ENCODE data around the gene SERAC1. TPM values are rescaled to one million over a fixed set of nuclear protein-coding genes. Genes with fewer than 3 reads are reported as not detected.

Gene SERAC1
- total RNA-seq, 1 donor from 2014 or later: 11.9 TPM

DNA sequence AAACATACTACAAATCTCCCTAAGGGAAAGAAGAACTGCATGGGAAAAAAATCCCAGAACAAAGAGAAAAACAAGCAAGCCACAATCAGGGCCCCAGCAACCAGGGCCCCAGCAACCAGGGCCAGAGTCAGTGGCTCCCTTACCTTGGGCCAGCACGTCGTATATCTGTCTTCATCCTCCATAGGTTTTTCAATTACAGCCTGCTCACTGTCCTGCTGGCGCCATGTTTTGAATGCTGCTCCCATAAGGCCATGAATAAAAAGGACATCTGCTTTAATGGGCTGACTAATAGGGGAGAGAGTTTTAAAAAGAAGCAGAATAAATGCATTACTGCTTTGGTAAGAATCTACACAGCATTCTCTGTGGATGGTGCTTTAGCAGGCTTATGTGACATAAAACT, 49.2 kb downstream of the SERAC1 start:
- DNase-seq: no peak

DNA sequence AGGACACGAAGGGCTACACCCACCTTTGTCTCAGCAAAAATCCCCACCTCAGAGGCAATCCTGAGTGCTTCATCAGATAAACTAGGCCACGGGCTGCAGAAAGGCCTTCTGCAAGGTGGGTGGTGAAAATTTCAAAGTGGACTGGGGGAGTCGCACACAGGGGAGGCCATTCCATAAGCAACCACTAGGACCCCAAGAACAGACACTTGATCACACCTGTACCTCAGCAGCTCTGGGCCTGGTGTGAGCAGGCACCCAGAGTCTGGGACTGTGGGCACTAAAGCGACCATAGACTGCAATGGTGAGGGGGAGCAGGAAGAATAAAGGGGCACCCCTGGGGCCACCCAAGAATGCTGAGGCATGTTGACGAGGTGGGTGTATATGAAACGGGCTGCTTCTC, 52.6 kb downstream of the SERAC1 start:
- no peak for DNase-seq

DNA sequence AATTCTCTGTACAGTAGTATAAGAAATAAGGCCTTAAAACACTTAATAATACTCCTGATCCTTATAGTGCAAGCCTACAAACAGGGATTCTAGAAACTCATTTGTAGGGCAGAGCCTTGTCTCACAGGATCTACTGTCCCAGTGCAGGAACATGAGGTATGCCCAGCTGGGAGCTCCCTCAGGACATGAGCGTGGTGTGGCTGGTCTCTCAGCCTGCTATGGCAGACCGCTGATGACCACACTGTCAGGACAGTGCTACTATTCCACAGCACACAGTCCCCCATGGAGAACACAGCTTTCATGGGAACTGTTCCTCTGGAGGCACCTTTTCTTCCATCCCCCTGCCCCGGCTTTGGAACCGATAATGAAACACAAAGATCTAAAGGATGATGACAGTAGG, 53.0 kb downstream of the SERAC1 start:
- DNase-seq: no peak

DNA sequence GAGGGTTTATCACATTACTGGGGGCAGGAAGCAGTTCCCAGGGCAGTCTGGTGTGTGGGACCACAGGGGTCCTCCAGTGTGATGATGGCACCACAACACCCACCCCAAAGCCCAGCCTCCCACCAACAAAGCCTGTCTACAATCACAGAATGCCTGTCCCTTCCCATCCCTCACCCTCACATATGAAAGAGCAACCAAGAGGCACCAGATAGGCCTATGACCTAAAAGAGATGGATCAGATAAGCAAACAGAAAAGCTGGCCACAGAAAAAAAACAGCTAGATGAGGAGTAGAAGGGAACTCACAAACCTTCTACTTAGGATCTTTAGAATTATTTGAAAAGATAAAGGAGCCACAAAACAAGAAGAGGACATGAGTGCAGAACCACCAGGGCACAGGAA, 54.3 kb downstream of the SERAC1 start:
- DNase-seq: no peak

DNA sequence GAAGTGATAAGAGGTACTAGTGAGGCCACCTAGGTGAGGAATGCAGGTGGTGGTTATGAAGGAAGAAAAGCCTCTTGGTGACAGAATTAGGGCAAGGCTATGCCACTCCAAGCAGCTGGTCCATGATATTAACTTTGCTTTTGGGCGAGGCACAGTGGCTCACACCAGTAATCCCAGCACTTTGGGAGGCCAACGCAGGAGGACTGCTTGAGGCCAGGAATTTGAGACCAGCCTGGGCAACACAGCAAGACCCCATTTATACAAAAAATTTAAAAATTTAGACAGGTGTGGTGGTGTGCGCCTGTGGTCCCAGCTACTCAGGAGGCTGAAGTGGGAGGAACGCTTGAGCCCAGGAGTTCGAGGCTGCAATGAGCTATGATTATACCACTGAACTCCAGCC, 56.1 kb downstream of the SERAC1 start:
- DNase-seq: no peak

DNA sequence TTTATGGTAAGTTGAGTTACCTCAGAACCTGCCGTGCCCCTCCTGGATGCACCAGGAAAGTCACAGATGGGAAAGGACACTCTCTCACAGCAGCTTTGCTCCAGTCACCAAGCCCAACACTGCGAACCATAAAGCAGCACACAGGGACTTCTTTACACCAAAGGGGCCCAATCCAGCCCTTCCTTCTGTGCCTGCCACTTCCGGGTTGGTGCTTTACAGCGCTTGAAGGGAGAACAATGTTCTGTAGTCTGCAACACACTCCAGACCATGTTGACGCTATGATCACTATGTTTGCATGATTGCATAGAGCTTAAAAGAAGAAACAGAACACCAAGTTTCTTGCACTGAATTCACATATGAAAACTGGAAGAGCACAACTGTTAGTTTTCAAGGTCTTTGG, 57.1 kb downstream of the SERAC1 start:
- DNase-seq: no peak

DNA sequence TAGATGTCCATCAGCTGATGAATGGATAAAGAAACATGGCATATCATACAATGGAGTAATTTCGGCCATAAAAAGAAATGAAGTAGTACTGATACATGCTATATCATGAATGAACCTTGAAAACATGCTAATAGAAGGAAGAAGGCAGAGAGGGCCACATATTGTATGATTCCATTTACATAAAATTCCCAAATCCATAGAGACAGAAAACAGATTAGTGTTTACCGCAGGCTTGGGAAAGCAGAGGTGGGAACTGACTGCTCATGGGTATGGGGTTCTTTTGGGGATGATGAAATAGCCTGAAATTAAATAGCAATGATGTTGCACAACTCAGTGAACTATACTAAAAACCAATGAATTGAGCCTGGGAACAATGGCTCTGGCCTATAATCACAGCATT, 58.3 kb downstream of the SERAC1 start:
- no peak for DNase-seq

DNA sequence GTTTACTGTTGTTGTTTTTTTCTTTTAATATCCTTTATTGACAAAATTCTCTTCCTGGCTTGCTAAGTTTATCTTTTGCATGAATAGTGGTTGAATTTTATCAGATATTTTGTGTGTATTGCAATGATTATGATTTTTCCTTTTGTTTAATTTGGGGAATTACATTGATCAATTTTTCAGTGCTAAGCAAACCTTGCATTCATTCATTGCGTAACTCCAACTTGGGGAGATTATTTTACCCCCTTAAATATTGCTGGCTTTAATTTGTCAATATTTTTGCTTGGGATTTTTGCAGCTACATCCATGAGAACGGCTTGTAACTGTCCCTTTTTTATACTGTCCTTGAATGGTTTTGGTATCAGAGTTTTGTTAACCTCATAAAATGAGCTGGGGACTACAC, 63.4 kb downstream of the SERAC1 start:
- no peak for DNase-seq

DNA sequence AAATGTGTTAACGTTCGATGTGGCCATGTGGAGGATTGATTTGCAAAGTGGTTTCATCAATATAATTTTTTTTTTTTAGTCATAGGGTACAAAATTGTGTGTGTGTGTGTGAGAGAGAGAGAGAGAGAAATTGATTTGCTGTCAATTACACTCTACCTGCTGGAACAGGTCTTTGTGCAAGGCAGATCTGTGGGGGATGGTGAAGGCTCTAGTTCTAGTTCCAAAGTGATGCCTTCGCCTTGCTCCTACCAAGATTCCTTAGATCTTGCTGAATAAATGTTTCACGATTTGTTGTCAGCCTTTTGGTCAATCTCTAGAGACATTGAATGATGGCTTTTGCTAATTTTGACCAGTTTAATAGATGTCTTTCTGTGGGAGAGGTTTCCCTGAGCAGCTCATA, 64.8 kb downstream of the SERAC1 start:
- DNase-seq: no peak

DNA sequence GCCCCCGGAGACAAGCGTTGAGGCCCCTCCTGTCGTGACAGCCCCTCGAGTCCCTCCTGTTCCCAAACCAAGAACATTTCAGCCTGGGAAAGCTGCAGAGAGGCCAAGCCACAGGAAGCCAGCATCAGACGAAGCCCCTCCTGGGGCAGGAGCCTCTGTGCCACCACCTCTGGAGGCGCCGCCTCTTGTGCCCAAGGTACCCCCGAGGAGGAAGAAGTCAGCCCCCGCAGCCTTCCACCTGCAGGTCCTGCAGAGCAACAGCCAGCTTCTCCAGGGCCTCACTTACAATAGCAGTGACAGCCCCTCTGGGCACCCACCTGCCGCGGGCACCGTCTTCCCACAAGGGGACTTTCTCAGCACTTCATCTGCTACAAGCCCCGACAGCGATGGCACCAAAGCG, 72.4 kb downstream of the SERAC1 start:
- DNase-seq: no peak

DNA sequence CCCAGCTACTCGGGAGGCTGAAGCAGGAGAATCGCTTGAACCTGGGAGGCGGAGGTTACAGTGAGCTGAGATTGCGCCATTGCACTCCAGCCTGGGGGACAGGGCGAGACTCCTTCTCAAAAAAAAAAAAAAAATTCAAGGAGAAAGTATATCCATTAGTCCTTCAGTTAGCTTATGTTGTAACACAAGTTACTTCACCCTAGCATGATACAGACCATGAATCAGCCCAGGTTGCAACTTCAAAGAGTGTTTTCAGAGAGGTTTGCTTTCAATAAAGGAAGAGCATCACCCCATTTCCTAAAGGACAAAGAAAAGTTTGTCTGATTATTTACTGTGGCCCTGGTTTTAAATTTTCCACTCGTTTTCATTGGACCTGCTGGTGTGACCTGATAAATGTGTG, 73.0 kb downstream of the SERAC1 start:
- DNase-seq: no peak

DNA sequence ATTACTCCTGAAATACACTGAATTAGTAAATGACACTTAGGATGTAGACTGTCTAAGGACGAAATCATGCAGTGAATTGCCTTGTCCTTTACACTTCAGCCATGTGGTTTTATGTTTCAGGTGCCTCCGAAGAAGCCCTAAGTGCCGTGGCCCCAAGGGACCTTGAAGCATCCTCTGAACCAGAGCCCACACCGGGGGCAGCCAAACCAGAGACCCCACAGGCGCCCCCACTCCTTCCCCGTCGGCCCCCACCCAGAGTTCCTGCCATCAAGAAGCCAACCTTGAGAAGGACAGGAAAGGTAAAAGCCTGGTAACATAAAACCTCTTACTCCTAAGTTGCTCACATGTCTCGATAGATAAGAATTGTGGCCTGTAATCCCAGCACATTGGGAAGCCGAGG, 75.3 kb downstream of the SERAC1 start:
- no peak for DNase-seq

DNA sequence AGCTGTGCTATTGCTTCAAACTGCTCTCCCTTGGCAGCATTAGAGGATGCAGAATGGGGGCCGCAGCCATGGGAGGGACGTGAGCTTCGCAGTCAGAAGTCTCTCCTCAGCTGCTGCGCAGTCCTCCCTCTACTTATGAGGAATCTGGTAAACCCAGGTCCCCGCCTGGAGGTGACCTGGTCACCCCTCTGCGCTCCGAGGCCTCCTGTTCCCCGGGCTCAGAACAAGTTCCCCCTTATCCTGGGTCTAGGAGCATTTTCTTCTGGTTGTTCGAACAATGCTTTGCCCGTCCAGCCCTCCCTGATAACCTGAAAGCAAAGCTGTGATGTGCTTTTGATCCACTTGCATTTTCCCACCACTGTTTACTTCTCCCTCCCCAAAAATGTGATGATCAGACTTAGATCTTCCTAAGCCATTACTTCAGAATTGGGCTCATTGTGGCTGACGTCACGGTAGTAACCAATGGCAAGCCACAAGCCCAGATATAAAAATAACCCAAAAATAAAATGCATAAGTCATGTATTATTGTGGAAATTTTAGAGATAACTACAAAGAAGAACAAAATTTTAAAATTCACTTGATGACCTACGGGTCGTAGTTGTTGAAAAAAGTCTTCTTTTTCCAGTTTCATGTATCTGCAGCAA, 80.7 kb downstream of the SERAC1 start:
- DNase-seq: no peak

DNA sequence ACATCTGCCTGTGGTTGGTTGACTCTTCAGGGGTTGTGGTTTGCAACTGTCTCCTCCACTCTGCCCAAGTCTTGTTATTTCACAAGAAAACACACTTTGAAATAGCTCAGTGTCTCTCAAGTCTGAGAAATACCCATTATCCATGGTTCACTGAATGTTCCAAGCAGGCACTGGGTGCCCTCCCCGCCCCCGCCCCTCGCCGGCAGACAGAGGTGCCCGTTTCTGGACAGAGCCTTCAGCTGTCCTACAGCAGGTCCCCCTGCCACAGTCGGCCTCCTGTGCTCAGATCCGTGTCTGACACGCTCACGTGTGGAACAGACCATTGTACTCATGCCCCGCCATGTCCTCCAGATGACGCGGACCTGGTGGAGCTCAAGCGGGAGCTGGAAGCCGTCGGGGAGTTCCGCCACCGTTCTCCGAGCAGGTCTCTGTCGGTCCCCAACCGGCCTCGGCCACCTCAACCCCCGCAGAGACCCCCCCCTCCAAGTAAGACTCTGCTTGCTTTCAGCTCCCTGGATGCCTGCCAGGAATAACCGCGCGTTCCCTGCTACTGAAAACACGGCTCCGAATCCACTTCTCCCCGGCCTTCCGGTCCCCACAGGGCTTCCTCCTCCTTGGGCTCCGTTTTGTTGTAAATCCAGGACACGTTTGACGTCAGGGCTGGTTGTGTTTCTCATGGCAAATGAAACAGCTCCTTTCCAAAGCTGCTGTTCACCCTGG, 81.4 kb downstream of the SERAC1 start:
- no peak for DNase-seq

DNA sequence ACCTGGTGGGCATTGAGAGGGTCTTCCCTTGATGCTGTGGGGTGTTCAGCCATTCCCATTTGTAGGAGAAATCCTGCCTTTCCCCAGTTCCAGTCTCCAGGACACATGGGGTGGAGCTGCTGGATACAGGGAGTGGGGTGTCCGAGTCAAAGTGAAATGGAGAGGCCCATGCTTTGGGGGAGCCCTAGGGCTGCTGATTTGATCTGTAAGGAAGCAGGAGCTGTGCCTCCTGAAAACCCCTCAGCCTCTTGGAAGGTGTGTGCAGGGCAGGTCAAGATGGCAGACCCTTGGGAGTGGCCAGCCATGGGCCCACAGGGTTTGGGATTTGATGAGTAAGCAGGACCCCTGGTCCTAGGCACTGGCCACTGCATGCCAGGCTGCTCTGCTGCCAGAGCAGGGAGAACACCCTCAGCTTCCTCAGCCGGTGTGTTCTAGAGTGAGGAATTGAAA, 82.0 kb downstream of the SERAC1 start:
- DNase-seq: no peak

DNA sequence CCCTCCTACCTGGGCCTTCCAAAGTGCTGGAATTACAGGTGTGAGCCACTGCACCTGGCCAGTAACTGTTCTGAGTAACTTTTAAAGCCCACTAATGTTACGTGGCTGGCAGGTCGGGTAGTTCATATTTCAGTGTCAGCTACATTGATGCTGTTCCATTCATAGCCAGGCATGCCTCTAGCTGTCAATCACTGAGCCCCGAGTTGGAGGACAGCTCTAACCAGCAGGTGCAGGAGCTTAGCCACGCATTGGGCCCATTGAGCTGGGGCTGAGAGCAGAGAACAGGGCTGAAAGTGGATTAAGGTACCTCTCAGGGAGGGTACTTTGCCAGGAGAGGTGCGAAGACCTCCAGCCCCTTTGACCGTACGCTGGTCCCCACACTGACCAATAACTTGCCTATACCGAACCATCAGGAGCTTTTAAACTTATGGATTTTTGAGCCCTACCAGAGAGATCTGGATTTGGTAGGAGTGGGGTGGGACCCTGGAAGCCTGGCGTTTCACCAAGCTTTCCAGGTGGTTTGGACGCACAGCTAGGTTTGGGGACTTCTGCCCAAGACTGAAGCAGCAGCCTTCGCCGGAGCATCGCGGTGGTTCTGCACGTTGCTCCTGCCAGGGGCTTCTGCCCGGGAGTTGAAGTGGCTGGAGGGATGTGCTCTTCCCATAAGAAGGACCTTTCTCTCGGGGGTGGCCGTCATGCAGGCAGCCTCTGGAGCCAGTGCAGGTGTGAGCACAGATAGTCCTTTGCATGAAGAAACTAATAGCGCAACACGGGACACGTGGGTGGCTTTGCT, 82.6 kb downstream of the SERAC1 start:
- no peak for DNase-seq

DNA sequence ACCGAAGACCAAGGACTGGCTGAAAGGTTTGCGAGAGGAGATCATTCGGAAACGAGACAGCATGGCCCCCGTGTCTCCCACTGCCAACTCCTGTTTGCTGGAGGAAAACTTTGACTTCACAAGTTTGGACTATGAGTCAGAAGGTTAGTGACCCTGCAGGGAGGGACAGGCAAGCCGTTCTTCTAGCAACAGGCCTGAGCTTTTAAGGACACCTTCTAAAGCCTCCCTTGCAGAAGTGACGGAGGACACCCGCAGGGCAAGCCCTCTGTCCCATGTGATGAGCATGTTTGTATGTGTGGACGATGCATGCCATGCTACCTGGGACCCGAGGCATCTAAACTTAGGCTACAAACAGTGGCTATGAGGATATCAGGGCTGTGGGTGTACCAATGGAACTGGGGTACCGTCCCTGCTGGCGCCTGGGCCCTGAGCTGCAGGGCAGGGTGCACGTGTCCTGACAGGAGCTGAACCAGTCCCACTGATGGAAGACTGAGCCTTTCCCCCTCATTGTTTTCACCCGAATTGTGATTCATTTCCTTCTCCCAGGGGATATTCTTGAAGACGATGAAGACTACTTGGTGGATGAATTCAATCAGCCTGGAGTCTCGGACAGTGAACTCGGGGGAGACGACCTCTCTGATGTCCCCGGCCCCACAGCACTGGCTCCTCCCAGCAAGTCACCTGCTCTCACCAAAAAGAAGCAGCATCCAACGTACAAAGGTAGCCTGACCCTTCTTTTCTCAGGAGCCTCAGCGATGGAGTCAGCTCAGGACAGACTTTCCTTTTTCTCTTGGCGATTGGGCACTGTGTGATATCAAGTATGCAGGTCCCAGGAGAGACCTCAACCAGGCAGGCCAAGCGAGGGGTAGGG, 84.4 kb downstream of the SERAC1 start:
- peak; percentile 24 for DNase-seq

DNA sequence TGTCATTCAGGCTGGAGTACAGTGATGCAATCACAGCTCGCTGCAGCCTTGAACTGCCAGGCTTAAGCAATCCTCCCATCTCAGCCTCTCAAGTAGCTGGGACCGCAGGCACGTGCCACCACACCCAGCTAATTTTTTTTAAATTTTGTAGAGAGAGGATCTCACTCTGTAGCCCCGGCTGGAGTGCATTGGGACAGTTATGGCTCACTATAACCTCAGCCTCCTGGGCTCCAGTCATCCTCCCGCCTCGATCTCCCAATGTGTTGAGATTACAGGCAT, 86.5 kb downstream of the SERAC1 start:
- no peak for DNase-seq

DNA sequence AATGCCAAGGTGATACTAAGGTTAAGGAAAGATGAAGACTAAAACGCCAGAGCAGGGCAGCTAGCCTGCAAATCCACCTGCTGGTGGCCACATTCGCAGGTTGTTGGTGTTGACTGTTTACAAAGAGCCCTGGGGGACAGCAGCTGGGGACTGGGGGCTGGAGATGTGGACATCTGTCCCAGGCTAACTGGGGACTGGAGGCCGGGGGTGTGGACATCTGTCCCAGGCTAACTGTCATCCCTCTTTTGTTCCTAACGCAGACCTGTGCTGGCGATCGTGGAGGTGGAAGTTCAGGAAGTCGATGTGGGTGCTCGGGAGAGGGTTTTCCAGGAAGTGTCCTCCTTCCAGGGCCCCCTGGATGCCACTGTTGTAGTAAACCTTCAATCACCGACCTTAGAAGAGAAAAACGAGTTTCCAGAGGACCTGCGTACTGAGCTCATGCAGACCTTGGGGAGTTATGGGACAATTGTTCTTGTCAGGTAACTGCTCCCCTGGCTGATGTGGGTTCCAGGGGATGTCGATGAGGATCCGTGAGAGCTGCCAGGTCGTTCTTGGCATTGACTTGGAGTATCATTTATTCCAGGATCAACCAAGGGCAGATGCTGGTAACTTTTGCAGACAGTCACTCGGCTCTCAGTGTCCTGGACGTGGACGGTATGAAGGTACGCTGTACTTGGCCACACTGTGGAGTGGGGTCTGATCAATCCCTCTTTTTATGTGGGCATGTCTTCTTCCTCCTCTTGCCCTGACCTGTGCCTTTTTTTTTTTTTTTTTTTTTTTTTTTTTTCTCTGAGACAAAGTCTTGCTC, 87.0 kb downstream of the SERAC1 start:
- no peak for DNase-seq

DNA sequence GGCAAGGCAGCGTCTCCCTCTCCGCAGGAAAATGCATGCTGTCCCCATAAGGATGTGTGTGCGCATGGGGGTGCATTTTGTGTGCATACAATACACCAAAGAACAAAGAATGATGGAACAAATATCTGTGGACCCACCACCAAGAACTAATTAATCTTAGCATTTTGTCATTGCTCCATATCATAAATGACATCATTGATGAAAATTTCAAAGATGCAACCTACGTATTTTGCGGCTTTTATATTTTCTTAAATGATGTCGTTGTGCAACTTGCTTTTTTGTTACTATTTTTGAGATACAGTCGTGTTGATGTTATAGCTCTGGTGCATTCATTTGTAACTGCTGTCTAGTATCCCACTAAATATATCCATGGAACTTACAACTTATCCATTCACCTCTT, 89.7 kb downstream of the SERAC1 start:
- no peak for DNase-seq

DNA sequence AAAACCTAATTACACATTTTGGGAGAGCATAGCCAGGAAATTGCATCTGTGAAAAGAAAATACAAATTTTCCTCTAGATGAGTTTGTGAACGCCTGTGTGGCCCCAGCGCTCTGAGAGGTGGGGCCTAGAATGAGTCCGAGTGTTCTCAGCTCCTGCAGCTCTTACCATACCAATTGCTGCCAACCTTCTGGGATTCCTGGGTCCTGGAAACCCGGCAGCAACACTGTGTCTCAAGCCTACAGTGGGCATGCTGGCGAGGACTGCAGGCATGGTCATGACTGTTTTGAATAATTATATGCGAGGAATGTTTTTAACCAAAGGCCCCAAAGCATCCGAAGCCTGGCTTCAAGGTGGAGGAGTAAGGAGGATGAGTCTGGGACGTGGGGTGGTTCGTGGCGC, 90.4 kb downstream of the SERAC1 start:
- no peak for DNase-seq

DNA sequence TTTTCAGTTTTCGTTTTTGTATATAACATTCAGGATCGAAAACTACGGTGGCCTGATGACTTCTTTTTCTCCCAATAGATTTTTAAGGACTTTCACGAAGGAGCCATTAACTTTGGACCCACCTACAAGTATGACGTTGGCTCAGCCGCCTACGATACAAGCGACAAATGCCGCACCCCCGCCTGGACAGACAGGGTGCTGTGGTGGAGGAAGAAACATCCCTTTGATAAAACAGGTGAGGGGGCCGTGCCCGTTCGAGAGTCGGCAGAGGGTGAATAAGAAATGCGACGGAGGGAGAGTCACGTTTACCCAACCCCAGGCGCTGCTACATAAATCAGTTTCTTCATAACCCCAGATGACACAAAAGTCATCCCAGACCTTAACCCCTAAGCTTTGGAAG, 91.5 kb downstream of the SERAC1 start:
- no peak for DNase-seq

All from dermis blood vessel endothelial cell (primary cell).